Raji (cell line): ENCODE results near the gene PLEKHG1.
A peak's percentile ranks its signal among the peaks of the same experiment; 100 is the strongest.

Source experiments
- POLR2A ChIP-seq: IDR thresholded peaks from 2 replicates; pipeline ENCODE4 v1.6.1; 2011; ENCODE audit warnings: low read depth, low read length, control low read depth; ENCODE audit not compliant: insufficient read depth

Gene PLEKHG1

GRCh38 chr6:150584065-150584464 lies 15.6 kb upstream of the PLEKHG1 start:
- TF ChIP-seq POLR2A = no peak

GRCh38 chr6:150584596-150584995 lies 15.1 kb upstream of the PLEKHG1 start:
- TF ChIP-seq POLR2A = no peak

GRCh38 chr6:150586850-150587359 lies 12.8 kb upstream of the PLEKHG1 start:
- TF ChIP-seq POLR2A = no peak

GRCh38 chr6:150587637-150588036 lies 12.0 kb upstream of the PLEKHG1 start:
- no peak for TF ChIP-seq POLR2A

- no peak for TF ChIP-seq POLR2A
Observed at GRCh38 chr6:150588888-150589499, 10.7 kb upstream of the PLEKHG1 start.

GRCh38 chr6:150589852-150590251 lies 9.8 kb upstream of the PLEKHG1 start:
- no peak for TF ChIP-seq POLR2A

GRCh38 chr6:150590446-150590845 lies 9.2 kb upstream of the PLEKHG1 start:
- TF ChIP-seq POLR2A = no peak

- TF ChIP-seq POLR2A = no peak
Observed at GRCh38 chr6:150592377-150592995, 7.2 kb upstream of the PLEKHG1 start.

- TF ChIP-seq POLR2A = no peak
Observed at GRCh38 chr6:150593119-150593518, 6.6 kb upstream of the PLEKHG1 start.

GRCh38 chr6:150596439-150596838 lies 3.2 kb upstream of the PLEKHG1 start:
- no peak for TF ChIP-seq POLR2A

GRCh38 chr6:150598401-150598800 lies 1.3 kb upstream of the PLEKHG1 start:
- no peak for TF ChIP-seq POLR2A

GRCh38 chr6:150598858-150599198 lies 857 bp upstream of the PLEKHG1 start:
- TF ChIP-seq POLR2A = no peak

- no peak for TF ChIP-seq POLR2A
Observed at GRCh38 chr6:150600010-150600300, 270 bp downstream of the PLEKHG1 start.

GRCh38 chr6:150600301-150601017 lies 774 bp downstream of the PLEKHG1 start:
- TF ChIP-seq POLR2A = peak; percentile 49; the same call in 1 of the 2 replicates

- TF ChIP-seq POLR2A = no peak
Observed at GRCh38 chr6:150601439-150601838, 1.8 kb downstream of the PLEKHG1 start.

GRCh38 chr6:150603176-150603575 lies 3.5 kb downstream of the PLEKHG1 start:
- no peak for TF ChIP-seq POLR2A
